Fibroblast of peridontal ligament (primary cell): Measurements from ENCODE around the gene PTPRG.

Source experiments
- DNase-seq: peaks from one replicate; pipeline ENCODE4 v3.0.0-alpha.2; 2010; ENCODE audit errors: extremely low read depth

Gene PTPRG

GRCh38 chr3:62109534-62109933 is 548.2 kb downstream of the PTPRG start:
- peak; percentile 97 for DNase-seq

GRCh38 chr3:62110443-62111225 is 549.3 kb downstream of the PTPRG start:
- DNase-seq: peak; percentile 42

GRCh38 chr3:62113092-62113491 is 551.7 kb downstream of the PTPRG start:
- DNase-seq: no peak

GRCh38 chr3:62114763-62115162 is 553.4 kb downstream of the PTPRG start:
- DNase-seq: no peak

GRCh38 chr3:62117903-62118548 is 556.7 kb downstream of the PTPRG start:
- DNase-seq: no peak

GRCh38 chr3:62119139-62119538 is 557.8 kb downstream of the PTPRG start:
- peak; percentile 37 for DNase-seq

GRCh38 chr3:62122819-62123218 is 561.4 kb downstream of the PTPRG start:
- DNase-seq: no peak

GRCh38 chr3:62125380-62125779 is 564.0 kb downstream of the PTPRG start:
- no peak for DNase-seq

GRCh38 chr3:62127116-62127515 is 565.7 kb downstream of the PTPRG start:
- DNase-seq: no peak

GRCh38 chr3:62128051-62128450 is 566.7 kb downstream of the PTPRG start:
- peak; percentile 52 for DNase-seq

GRCh38 chr3:62128681-62129080 is 567.3 kb downstream of the PTPRG start:
- no peak for DNase-seq

GRCh38 chr3:62131050-62131449 is 569.7 kb downstream of the PTPRG start:
- DNase-seq: no peak

- DNase-seq: peak; percentile 45
Measured at GRCh38 chr3:62131620-62132019, 570.2 kb downstream of the PTPRG start.

- no peak for DNase-seq
Measured at GRCh38 chr3:62132027-62132602, 570.7 kb downstream of the PTPRG start.

- DNase-seq: no peak
Measured at GRCh38 chr3:62133015-62133414, 571.6 kb downstream of the PTPRG start.

- no peak for DNase-seq
Measured at GRCh38 chr3:62134061-62134496, 572.7 kb downstream of the PTPRG start.

GRCh38 chr3:62135741-62136140 is 574.4 kb downstream of the PTPRG start:
- no peak for DNase-seq

GRCh38 chr3:62139957-62140356 is 578.6 kb downstream of the PTPRG start:
- peak; percentile 31 for DNase-seq

- no peak for DNase-seq
Measured at GRCh38 chr3:62142331-62143085, 581.1 kb downstream of the PTPRG start.

GRCh38 chr3:62143843-62144450 is 582.6 kb downstream of the PTPRG start:
- no peak for DNase-seq

- no peak for DNase-seq
Measured at GRCh38 chr3:62144482-62144881, 583.1 kb downstream of the PTPRG start.
